Ureter (tissue), 1 donor: Measurements from ENCODE around the gene ZFP92. TPM values are rescaled to one million over a fixed set of nuclear protein-coding genes. Genes with fewer than 3 reads are reported as not detected.

ENCODE experiments used
- DNase-seq: peaks from one replicate; pipeline ENCODE4 v3.0.0-alpha.2; 2020; ENCODE audit warnings: low spot score
- total RNA-seq: library from RNA; stranded (reverse); gene quantifications from one replicate; pipeline ENCODE4 v1.2.4, GENCODE V29; 2023
- donor health status: DM: yes; HTN: yes; CAD: no.

The ZFP92 gene
- total RNA-seq, 1 donor from 2014 or later: 1.1 TPM

- no peak for DNase-seq
These were observed 2.4 kb upstream of the ZFP92 start for GRCh38 chrX:153408871-153409351.

GRCh38 chrX:153409414-153410101 lies 1.7 kb upstream of the ZFP92 start:
- no peak for DNase-seq

- DNase-seq: no peak
These were observed 899 bp upstream of the ZFP92 start for GRCh38 chrX:153410373-153410772.

GRCh38 chrX:153410888-153411254 lies 401 bp upstream of the ZFP92 start:
- no peak for DNase-seq

- DNase-seq: no peak
These were observed 809 bp downstream of the ZFP92 start for GRCh38 chrX:153411988-153412574.

GRCh38 chrX:153412746-153413720 lies 1.8 kb downstream of the ZFP92 start:
- no peak for DNase-seq

GRCh38 chrX:153413731-153414130 lies 2.5 kb downstream of the ZFP92 start:
- no peak for DNase-seq

- DNase-seq: no peak
These were observed 3.7 kb downstream of the ZFP92 start for GRCh38 chrX:153414856-153415510.

- no peak for DNase-seq
These were observed 5.6 kb downstream of the ZFP92 start for GRCh38 chrX:153416781-153417450.

- no peak for DNase-seq
These were observed 6.4 kb downstream of the ZFP92 start for GRCh38 chrX:153417637-153418036.

- DNase-seq: no peak
These were observed 9.8 kb downstream of the ZFP92 start for GRCh38 chrX:153420851-153421599.

- no peak for DNase-seq
These were observed 10.6 kb downstream of the ZFP92 start for GRCh38 chrX:153421856-153422255.

GRCh38 chrX:153423652-153424051 lies 12.4 kb downstream of the ZFP92 start:
- DNase-seq: no peak

GRCh38 chrX:153426204-153426603 lies 14.9 kb downstream of the ZFP92 start:
- no peak for DNase-seq

- no peak for DNase-seq
These were observed 19.5 kb downstream of the ZFP92 start for GRCh38 chrX:153430796-153431195.

GRCh38 chrX:153433161-153433680 lies 21.9 kb downstream of the ZFP92 start:
- DNase-seq: no peak

- DNase-seq: no peak
These were observed 22.6 kb downstream of the ZFP92 start for GRCh38 chrX:153433781-153434285.

GRCh38 chrX:153434801-153435200 lies 23.5 kb downstream of the ZFP92 start:
- DNase-seq: no peak

GRCh38 chrX:153435845-153436244 lies 24.6 kb downstream of the ZFP92 start:
- no peak for DNase-seq

GRCh38 chrX:153438532-153438931 lies 27.3 kb downstream of the ZFP92 start:
- no peak for DNase-seq
